Vagina (tissue), 2 donors: ENCODE data around the gene WIZ.

Source experiments
- POLR2AphosphoS5 ChIP-seq, 2 donors: sonication (generic); formaldehyde crosslinking; IDR thresholded peaks; one replicate each; pipeline ENCODE4 v1.9.0; 2017; ENCODE audit warnings: antibody characterized with exemption in 2 of 2, mild to moderate bottlenecking in 2 of 2, low read depth in 1 of 2; ENCODE audit not compliant: insufficient read depth in 1 of 2
- TF ChIP-seq, protein P1 (sequence below), 3 experiments: fragments of 450-650 bp in 2 of 3; fragments of 200-600 bp in 1 of 3; sonication (generic) in 1 of 3; IDR thresholded peaks; one replicate each; pipeline ENCODE4 v1.5.1; 2017 to 2019; ENCODE audit warnings: antibody characterized with exemption in 3 of 3, mild to moderate bottlenecking in 2 of 3, moderate library complexity in 2 of 3

GRCh38 chr19:15467734-15468214 is 18.0 kb upstream of the WIZ start:
- TF ChIP-seq, protein P1, sequence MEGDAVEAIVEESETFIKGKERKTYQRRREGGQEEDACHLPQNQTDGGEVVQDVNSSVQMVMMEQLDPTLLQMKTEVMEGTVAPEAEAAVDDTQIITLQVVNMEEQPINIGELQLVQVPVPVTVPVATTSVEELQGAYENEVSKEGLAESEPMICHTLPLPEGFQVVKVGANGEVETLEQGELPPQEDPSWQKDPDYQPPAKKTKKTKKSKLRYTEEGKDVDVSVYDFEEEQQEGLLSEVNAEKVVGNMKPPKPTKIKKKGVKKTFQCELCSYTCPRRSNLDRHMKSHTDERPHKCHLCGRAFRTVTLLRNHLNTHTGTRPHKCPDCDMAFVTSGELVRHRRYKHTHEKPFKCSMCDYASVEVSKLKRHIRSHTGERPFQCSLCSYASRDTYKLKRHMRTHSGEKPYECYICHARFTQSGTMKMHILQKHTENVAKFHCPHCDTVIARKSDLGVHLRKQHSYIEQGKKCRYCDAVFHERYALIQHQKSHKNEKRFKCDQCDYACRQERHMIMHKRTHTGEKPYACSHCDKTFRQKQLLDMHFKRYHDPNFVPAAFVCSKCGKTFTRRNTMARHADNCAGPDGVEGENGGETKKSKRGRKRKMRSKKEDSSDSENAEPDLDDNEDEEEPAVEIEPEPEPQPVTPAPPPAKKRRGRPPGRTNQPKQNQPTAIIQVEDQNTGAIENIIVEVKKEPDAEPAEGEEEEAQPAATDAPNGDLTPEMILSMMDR (IDR thresholded peaks at IDR 0.05), result no peak
- no peak for TF ChIP-seq POLR2AphosphoS5 (IDR thresholded peaks at IDR 0.05; ENCODE audit: insufficient read depth in 1 of 2, low read depth in 1 of 2)
